GM12878 (cell line): Measurements from ENCODE around the gene PRIMPOL. TPM values are rescaled to one million over a fixed set of nuclear protein-coding genes. Genes with fewer than 3 reads are reported as not detected.

ENCODE experiments used
- ATAC-seq: fragments of 200-7000 bp; cut with Tn5 transposase; 3 replicates; pipeline ENCODE4 v1.9.1; 2020; ENCODE audit warnings: mild to moderate bottlenecking, moderate library complexity
- BruUV-seq: library from RNA; stranded (reverse); fragments of 400-500 nt; replicated peaks from 2 replicates; lab custom pipeline; 2021; lab: Mats Ljungman, UMichigan
- CTCF ChIA-PET: fragments of 300-600 bp; sonication (Branson Sonifier 250); formaldehyde crosslinking; extraction: SDS; loops from one replicate; lab custom pipeline; 2021; ENCODE audit warnings: inconsistent platforms; lab: Yijun Ruan, JAX
- POLR2A ChIA-PET: fragments of 350-600 bp; formaldehyde crosslinking; extraction: SDS; loops from one replicate; lab custom pipeline; 2021; ENCODE audit warnings: inconsistent platforms; lab: Charles Lee
- RAD21 ChIA-PET: fragments of 300-600 bp; sonication (Branson Sonifier 250); formaldehyde crosslinking; loops from one replicate; lab custom pipeline; 2023; ENCODE audit warnings: antibody characterized with exemption; ENCODE audit not compliant: unreplicated experiment; lab: Charles Lee
- SMC1A ChIA-PET: fragments of 300-600 bp; sonication (Branson Sonifier 250); formaldehyde crosslinking; loops from one replicate; lab custom pipeline; 2023; ENCODE audit not compliant: unreplicated experiment, uncharacterized antibody; lab: Charles Lee
- DNase-seq: peaks from one replicate; pipeline ENCODE4 v3.0.0-alpha.2; 2011; ENCODE audit warnings: low read depth, low spot score
- FAIRE-seq: peaks from 3 replicates; lab custom pipeline; 2011; peaks lifted over from hg19 to GRCh38; lab: Jason Lieb, UNC
- H2AFZ ChIP-seq: 2 replicates; pipeline ENCODE4 v1.6.0; 2011; ENCODE audit warnings: low read depth, low read length, control low read depth; ENCODE audit not compliant: control insufficient read depth
- H3K27ac ChIP-seq: 2 replicates; pipeline ENCODE4 v1.5.1; 2011; ENCODE audit warnings: control low read depth; ENCODE audit not compliant: control insufficient read depth, insufficient read depth
- H3K27me3 ChIP-seq, 2 experiments: replicated peaks in 1 of 2; 2 replicates each; pipeline versions ENCODE4 v1.6.0 to v1.6.1; 2011; ENCODE audit warnings: low read length in 1 of 2; ENCODE audit not compliant: control insufficient read depth in 2 of 2, insufficient read depth in 2 of 2
- H3K36me3 ChIP-seq, 2 experiments: 2 replicates each; pipeline ENCODE4 v1.5.1; 2011; ENCODE audit warnings: low read length in 1 of 2; ENCODE audit not compliant: control insufficient read depth in 2 of 2, insufficient read depth in 2 of 2
- H3K4me1 ChIP-seq: 2 replicates; pipeline ENCODE4 v1.6.1; 2011; ENCODE audit warnings: mild to moderate bottlenecking, low read length, moderate library complexity, mixed read lengths; ENCODE audit not compliant: control insufficient read depth, insufficient read depth
- H3K4me2 ChIP-seq: 2 replicates; pipeline ENCODE4 v1.6.0; 2011; ENCODE audit warnings: control low read depth; ENCODE audit not compliant: control insufficient read depth, insufficient read depth
- H3K4me3 ChIP-seq: fragments of 200-600 bp; sonication (generic); 2 replicates; pipeline ENCODE4 v1.5.1; 2016
- H3K79me2 ChIP-seq: 2 replicates; pipeline ENCODE4 v1.6.0; 2011; ENCODE audit warnings: low read length; ENCODE audit not compliant: control insufficient read depth, insufficient read depth
- H3K9ac ChIP-seq: 2 replicates; pipeline ENCODE4 v1.8.0; 2011; ENCODE audit warnings: low read length, control low read depth, mixed read lengths; ENCODE audit not compliant: control insufficient read depth, insufficient read depth
- H3K9me3 ChIP-seq: replicated peaks from 3 replicates; pipeline ENCODE4 v1.5.1; 2011; ENCODE audit warnings: mild to moderate bottlenecking, low read length; ENCODE audit not compliant: control insufficient read depth, insufficient read depth
- H4K20me1 ChIP-seq: 2 replicates; pipeline ENCODE4 v1.6.0; 2011; ENCODE audit not compliant: control insufficient read depth, insufficient read depth
- HDGF ChIP-seq: fragments of 450-650 bp; IDR thresholded peaks from 2 replicates; pipeline ENCODE4 v1.6.1; 2016; ENCODE audit warnings: antibody characterized with exemption
- MEF2A ChIP-seq: IDR thresholded peaks from 2 replicates; pipeline ENCODE4 v1.6.1; 2011; ENCODE audit warnings: low read depth, mild to moderate bottlenecking, low read length, moderate library complexity; ENCODE audit not compliant: insufficient read depth
- RBBP5 ChIP-seq: fragments of 200-600 bp; sonication (generic); conservative IDR thresholded peaks from 2 replicates; pipeline ENCODE4 v1.6.1; 2016
- RCOR1 ChIP-seq: conservative IDR thresholded peaks from 2 replicates; pipeline ENCODE4 v1.6.1; 2012; ENCODE audit warnings: low read depth, low read length, improper control_type of control experiment
- RELB ChIP-seq: fragments of 450-650 bp; IDR thresholded peaks from 2 replicates; pipeline ENCODE4 v1.6.1; 2017; ENCODE audit warnings: low read depth, mild to moderate bottlenecking, moderate library complexity
- RUNX3 ChIP-seq: IDR thresholded peaks from 2 replicates; pipeline ENCODE4 v1.6.1; 2012; ENCODE audit warnings: low read length, inconsistent platforms
- SUPT20H ChIP-seq: IDR thresholded peaks from 2 replicates; pipeline ENCODE4 v1.6.1; 2011; ENCODE audit warnings: low read depth, mild to moderate bottlenecking, low read length, moderate library complexity, borderline replicate concordance; ENCODE audit not compliant: control insufficient read depth
- ZNF622 ChIP-seq: fragments of 450-650 bp; IDR thresholded peaks from 2 replicates; pipeline ENCODE4 v1.6.1; 2017; ENCODE audit warnings: mild to moderate bottlenecking, inconsistent platforms
- WGBS: methylation state at CpG from one replicate; pipeline ENCODE4 v1.1.6; 2016; ENCODE audit warnings: low lambda C conversion rate; ENCODE audit not compliant: insufficient replicate concordance, insufficient coverage; ENCODE audit errors: missing lambda C conversion rate; 5-methylcytosine and 5-hydroxymethylcytosine counted together
- in situ Hi-C: fragments of 300-500 bp; cut with MboI; formaldehyde crosslinking; loops from 9 replicates; pipeline ENCODE4 v1.14.3; 2018; ENCODE audit warnings: mixed read lengths
- intact Hi-C: fragments of 100-400 bp; cut with micrococcal nuclease; formaldehyde crosslinking; loops from one replicate; pipeline ENCODE4 v1.14.2; 2022; ENCODE audit not compliant: unreplicated experiment
- polyA plus RNA-seq, 11 experiments: library from polyadenylated mRNA; depleted of rRNA in 4 of 11; unstranded in 6 of 11; stranded (reverse) in 5 of 11; fragments of >200 nt; fragmentation: Nextera tagmentation in 4 of 11; fragmentation: Illumina TruSeq in 1 of 11; extraction: Ambion mirVana in 4 of 11; extraction: Trizol in 1 of 11; gene quantifications; 1 replicate in 1 of 11; 2 replicates in 10 of 11; pipeline versions ENCODE4 v1.2.1 to v1.2.3, GENCODE V29; 2011 to 2016; ENCODE audit warnings: inconsistent platforms in 2 of 11, missing spikeins in 2 of 11, low read depth in 1 of 11
- total RNA-seq, 4 experiments: library from RNA; depleted of rRNA in 3 of 4; stranded (reverse); fragments of >200 nt in 3 of 4; fragmentation: Illumina TruSeq in 1 of 4; extraction: Trizol in 1 of 4; gene quantifications; 2 replicates each; pipeline versions ENCODE4 v1.2.1 to v1.2.3, GENCODE V29; 2013 to 2021
- TF ChIP-seq, protein P1 (sequence below): fragments of 450-650 bp; IDR thresholded peaks from 2 replicates; pipeline ENCODE4 v1.6.1; 2017; ENCODE audit warnings: mild to moderate bottlenecking, moderate library complexity
- TF ChIP-seq, protein P2 (sequence below): IDR thresholded peaks from 2 replicates; pipeline ENCODE4 v1.6.1; 2011; ENCODE audit warnings: borderline replicate concordance, low read depth, mild to moderate bottlenecking, moderate library complexity, mixed read lengths, low read length; ENCODE audit not compliant: insufficient read depth; ENCODE audit errors: extremely low read length
- TF ChIP-seq, protein P3 (sequence below): IDR thresholded peaks from 2 replicates; pipeline ENCODE4 v1.6.1; 2012; ENCODE audit warnings: low read depth, low read length, improper control_type of control experiment

The PRIMPOL gene
- total and polyA plus RNA-seq, 10 of the 15 experiments (the other 5 are each of a cell fraction or from before 2014, with no cell fraction given): 10.6 to 23.7 (median 14.0) TPM

DNA sequence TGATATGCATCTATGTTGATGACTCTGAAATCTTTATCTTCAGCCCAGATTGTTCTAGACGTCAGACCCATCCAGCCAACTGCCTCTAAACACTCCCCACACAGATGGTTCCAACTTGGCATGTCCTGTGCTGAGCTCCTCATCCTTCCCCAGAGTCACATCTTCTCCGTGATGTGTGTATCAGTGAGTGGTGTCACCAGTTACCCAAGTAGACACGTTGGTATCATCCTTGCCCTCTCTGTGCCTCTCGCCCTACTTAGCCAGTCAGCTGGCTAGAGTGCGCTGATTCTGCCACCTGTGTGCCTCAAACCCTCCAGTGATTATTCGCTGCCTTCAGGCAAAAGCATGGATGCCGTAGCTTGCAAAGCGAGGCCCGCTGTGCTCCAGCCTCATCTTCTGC is 18.6 kb downstream of the PRIMPOL start (continued):
- TF ChIP-seq, protein P1, sequence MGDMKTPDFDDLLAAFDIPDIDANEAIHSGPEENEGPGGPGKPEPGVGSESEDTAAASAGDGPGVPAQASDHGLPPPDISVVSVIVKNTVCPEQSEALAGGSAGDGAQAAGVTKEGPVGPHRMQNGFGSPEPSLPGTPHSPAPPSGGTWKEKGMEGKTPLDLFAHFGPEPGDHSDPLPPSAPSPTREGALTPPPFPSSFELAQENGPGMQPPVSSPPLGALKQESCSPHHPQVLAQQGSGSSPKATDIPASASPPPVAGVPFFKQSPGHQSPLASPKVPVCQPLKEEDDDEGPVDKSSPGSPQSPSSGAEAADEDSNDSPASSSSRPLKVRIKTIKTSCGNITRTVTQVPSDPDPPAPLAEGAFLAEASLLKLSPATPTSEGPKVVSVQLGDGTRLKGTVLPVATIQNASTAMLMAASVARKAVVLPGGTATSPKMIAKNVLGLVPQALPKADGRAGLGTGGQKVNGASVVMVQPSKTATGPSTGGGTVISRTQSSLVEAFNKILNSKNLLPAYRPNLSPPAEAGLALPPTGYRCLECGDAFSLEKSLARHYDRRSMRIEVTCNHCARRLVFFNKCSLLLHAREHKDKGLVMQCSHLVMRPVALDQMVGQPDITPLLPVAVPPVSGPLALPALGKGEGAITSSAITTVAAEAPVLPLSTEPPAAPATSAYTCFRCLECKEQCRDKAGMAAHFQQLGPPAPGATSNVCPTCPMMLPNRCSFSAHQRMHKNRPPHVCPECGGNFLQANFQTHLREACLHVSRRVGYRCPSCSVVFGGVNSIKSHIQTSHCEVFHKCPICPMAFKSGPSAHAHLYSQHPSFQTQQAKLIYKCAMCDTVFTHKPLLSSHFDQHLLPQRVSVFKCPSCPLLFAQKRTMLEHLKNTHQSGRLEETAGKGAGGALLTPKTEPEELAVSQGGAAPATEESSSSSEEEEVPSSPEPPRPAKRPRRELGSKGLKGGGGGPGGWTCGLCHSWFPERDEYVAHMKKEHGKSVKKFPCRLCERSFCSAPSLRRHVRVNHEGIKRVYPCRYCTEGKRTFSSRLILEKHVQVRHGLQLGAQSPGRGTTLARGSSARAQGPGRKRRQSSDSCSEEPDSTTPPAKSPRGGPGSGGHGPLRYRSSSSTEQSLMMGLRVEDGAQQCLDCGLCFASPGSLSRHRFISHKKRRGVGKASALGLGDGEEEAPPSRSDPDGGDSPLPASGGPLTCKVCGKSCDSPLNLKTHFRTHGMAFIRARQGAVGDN: no peak

- TF ChIP-seq RUNX3: no peak
- TF ChIP-seq RCOR1: no peak
- TF ChIP-seq SUPT20H: no peak
- no peak for TF ChIP-seq MEF2A
- no peak for TF ChIP-seq HDGF
- TF ChIP-seq, protein P2, sequence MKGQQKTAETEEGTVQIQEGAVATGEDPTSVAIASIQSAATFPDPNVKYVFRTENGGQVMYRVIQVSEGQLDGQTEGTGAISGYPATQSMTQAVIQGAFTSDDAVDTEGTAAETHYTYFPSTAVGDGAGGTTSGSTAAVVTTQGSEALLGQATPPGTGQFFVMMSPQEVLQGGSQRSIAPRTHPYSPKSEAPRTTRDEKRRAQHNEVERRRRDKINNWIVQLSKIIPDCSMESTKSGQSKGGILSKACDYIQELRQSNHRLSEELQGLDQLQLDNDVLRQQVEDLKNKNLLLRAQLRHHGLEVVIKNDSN: no peak
- TF ChIP-seq RELB: no peak
- TF ChIP-seq RBBP5: no peak
- TF ChIP-seq ZNF622: no peak
- TF ChIP-seq, protein P3, sequence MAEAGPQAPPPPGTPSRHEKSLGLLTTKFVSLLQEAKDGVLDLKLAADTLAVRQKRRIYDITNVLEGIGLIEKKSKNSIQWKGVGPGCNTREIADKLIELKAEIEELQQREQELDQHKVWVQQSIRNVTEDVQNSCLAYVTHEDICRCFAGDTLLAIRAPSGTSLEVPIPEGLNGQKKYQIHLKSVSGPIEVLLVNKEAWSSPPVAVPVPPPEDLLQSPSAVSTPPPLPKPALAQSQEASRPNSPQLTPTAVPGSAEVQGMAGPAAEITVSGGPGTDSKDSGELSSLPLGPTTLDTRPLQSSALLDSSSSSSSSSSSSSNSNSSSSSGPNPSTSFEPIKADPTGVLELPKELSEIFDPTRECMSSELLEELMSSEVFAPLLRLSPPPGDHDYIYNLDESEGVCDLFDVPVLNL: no peak
- ChIA-PET CTCF (no interaction called here), RAD21 (interaction anchor here (0.6 kb wide), 1 partner anchor 23 kb away, joined by 4 read pairs; no protein-coding TSS in a partner anchor), POLR2A (no interaction called here), SMC1A (no interaction called here)
- WGBS: 79% methylated on average over 9 of the region's 9 CpGs
- Histone ChIP-seq H3K4me2 (no peak overlapping the region), H3K79me2 (no peaks in the 10 kb centered on the region), H3K27ac (no peak overlapping the region), H3K27me3 (no peaks in the 10 kb centered on the region), H3K4me3 (no peak overlapping the region), H4K20me1 (no peaks in the 10 kb centered on the region), H3K9ac (no peak overlapping the region), H3K36me3 (peaks cover 3 to 15% of the 10 kb centered on the region in 2 experiments; a peak in 3 of 4 replicates), H3K4me1 (no peaks in the 10 kb centered on the region), H3K9me3 (no peaks in the 10 kb centered on the region), H2AFZ (no peak overlapping the region)
- ATAC-seq (peak; percentile 40; the same call in 1 of the 3 replicates), FAIRE-seq (no peak), DNase-seq (no peak)
- intact Hi-C loops (no loop called here), in situ Hi-C loops (no loop called here)
- BruUV-seq: no TSS peak
Observed at GRCh38 chr4:184668511-184669114, 19.1 kb downstream of the PRIMPOL start.
